ENCODE measurements around the gene SBF1. TPM values are rescaled to one million over a fixed set of nuclear protein-coding genes. Genes with fewer than 3 reads are reported as not detected.
"Not testable (repeated sequence)": the region's sequence is repeated elsewhere in the genome, so short reads cannot be mapped to it uniquely, and the experiment has no call there.

The SBF1 gene
- total and polyA plus RNA-seq, 5 donors = 39.2 to 54.8 (median 53.4) TPM

GRCh38 chr22:50398831-50399648 is 75.8 kb downstream of the SBF1 start:
- ATAC-seq (no peak), DNase-seq (no peak)
- Histone ChIP-seq H3K9me3 (ENCODE audit: control insufficient read depth, low read length) (no peaks in the 10 kb centered on the region), H3K4me3 (ENCODE audit: low read length) (no peak overlapping the region), H3K27ac (ENCODE audit: low read length) (no peak overlapping the region), H3K4me1 (ENCODE audit: control insufficient read depth, insufficient read depth, low read length) (peaks cover 5% of the 10 kb centered on the region), H3K27me3 (ENCODE audit: control insufficient read depth, insufficient read depth) (no peaks in the 10 kb centered on the region)
- intact Hi-C loops (cut with DNase I) = no loop called here
- WGBS = 83% methylated on average over 15 of the region's 15 CpGs

GRCh38 chr22:50397371-50398060 is 77.3 kb downstream of the SBF1 start:
- DNase-seq; H3K4me3 ChIP-seq (ENCODE audit: low read length); H3K9me3 ChIP-seq (ENCODE audit: control insufficient read depth, low read length); H3K27ac ChIP-seq (ENCODE audit: low read length); H3K4me1 ChIP-seq (ENCODE audit: control insufficient read depth, insufficient read depth, low read length); H3K27me3 ChIP-seq (ENCODE audit: control insufficient read depth, insufficient read depth); ATAC-seq; intact Hi-C loops (cut with DNase I): not testable (repeated sequence)
- 82% methylated on average over 4 of the region's 4 CpGs for WGBS

- no peak overlapping the region for H3K4me3 ChIP-seq (ENCODE audit: low read length)
- no peak for ATAC-seq
- WGBS = 58% methylated on average over 6 of the region's 6 CpGs
- H3K27me3 ChIP-seq (ENCODE audit: control insufficient read depth, insufficient read depth) = no peaks in the 10 kb centered on the region
- DNase-seq = no peak
- intact Hi-C loops (cut with DNase I) = no loop called here
- no peaks in the 10 kb centered on the region for H3K9me3 ChIP-seq (ENCODE audit: control insufficient read depth, low read length)
- peaks cover 5% of the 10 kb centered on the region for H3K4me1 ChIP-seq (ENCODE audit: control insufficient read depth, insufficient read depth, low read length)
- H3K27ac ChIP-seq (ENCODE audit: low read length) = no peak overlapping the region
These were observed 78.0 kb downstream of the SBF1 start for GRCh38 chr22:50396751-50397370.

Other genes with a start within 250 kb of the SBF1 start
- gene TUBGCP6, start 230.0 kb downstream of the SBF1 start, total RNA-seq = 10 to 100 TPM; 20.6 to 22.8 (median 22.6) TPM
- gene TUBGCP6, start 230.0 kb downstream of the SBF1 start, polyA plus RNA-seq = 20.4 TPM
- gene HDAC10, start 223.8 kb downstream of the SBF1 start, total RNA-seq = 10 to 100 TPM in 2 of 4 donors, 1 to 10 TPM in 2; 8.7 to 13.5 (median 11.6) TPM
- gene HDAC10, start 223.8 kb downstream of the SBF1 start, polyA plus RNA-seq = 11.6 TPM
- gene MAPK12, start 213.4 kb downstream of the SBF1 start, total RNA-seq = 10 to 100 TPM; 10.5 to 14.8 (median 11.2) TPM
- 15.2 TPM for gene MAPK12, start 213.4 kb downstream of the SBF1 start, polyA plus RNA-seq
- 1 to 10 TPM; 6.4 to 7.9 (median 7.4) TPM for gene MAPK11, start 204.7 kb downstream of the SBF1 start, total RNA-seq
- 8.8 TPM for gene MAPK11, start 204.7 kb downstream of the SBF1 start, polyA plus RNA-seq
- 100 to 1,000 TPM in 1 of 4 donors, 10 to 100 TPM in 3; 80.7 to 110 (median 90.6) TPM for gene PLXNB2, start 167.4 kb downstream of the SBF1 start, total RNA-seq
- gene PLXNB2, start 167.4 kb downstream of the SBF1 start, polyA plus RNA-seq = 60.0 TPM
- 1 to 10 TPM; 2.0 to 3.1 (median 2.5) TPM for gene DENND6B, start 148.0 kb downstream of the SBF1 start, total RNA-seq
- gene DENND6B, start 148.0 kb downstream of the SBF1 start, polyA plus RNA-seq = 2.4 TPM
- gene PPP6R2, start 131.7 kb downstream of the SBF1 start, total RNA-seq = 10 to 100 TPM; 40.1 to 50.2 (median 44.6) TPM
- 36.2 TPM for gene PPP6R2, start 131.7 kb downstream of the SBF1 start, polyA plus RNA-seq
- gene ADM2, start 6.5 kb upstream of the SBF1 start, total RNA-seq = under 1 TPM in 2 of 4 donors, not detected in 2; 0.11 to 0.32 TPM
- 0.05 TPM for gene ADM2, start 6.5 kb upstream of the SBF1 start, polyA plus RNA-seq
- gene MIOX, start 11.8 kb upstream of the SBF1 start, total RNA-seq = not detected
- not detected for gene MIOX, start 11.8 kb upstream of the SBF1 start, polyA plus RNA-seq
- gene LMF2, start 32.7 kb upstream of the SBF1 start, total RNA-seq = 10 to 100 TPM; 32.2 to 33.7 (median 33.3) TPM
- gene LMF2, start 32.7 kb upstream of the SBF1 start, polyA plus RNA-seq = 29.0 TPM
- gene NCAPH2, start 33.2 kb upstream of the SBF1 start, total RNA-seq = 10 to 100 TPM; 23.3 to 35.0 (median 28.6) TPM
- gene NCAPH2, start 33.2 kb upstream of the SBF1 start, polyA plus RNA-seq = 29.1 TPM
- 1 to 10 TPM in 2 of 4 donors, not detected in 2; 1.4 to 2.2 TPM for gene SCO2, start 50.6 kb upstream of the SBF1 start, total RNA-seq
- gene SCO2, start 50.6 kb upstream of the SBF1 start, polyA plus RNA-seq = not detected
- 10 to 100 TPM; 14.6 to 35.5 (median 19.3) TPM for gene TYMP, start 55.0 kb upstream of the SBF1 start, total RNA-seq
- 18.5 TPM for gene TYMP, start 55.0 kb upstream of the SBF1 start, polyA plus RNA-seq
- gene KLHDC7B, start 70.9 kb upstream of the SBF1 start, total RNA-seq = under 1 TPM in 3 of 4 donors, not detected in 1; 0.08 to 0.14 (median 0.09) TPM
- not detected for gene KLHDC7B, start 70.9 kb upstream of the SBF1 start, polyA plus RNA-seq
- not detected for gene SYCE3, start 87.9 kb upstream of the SBF1 start, total RNA-seq
- gene SYCE3, start 87.9 kb upstream of the SBF1 start, polyA plus RNA-seq = not detected
- 100 to 1,000 TPM; 236 to 290 (median 263) TPM for gene CPT1B, start 103.4 kb upstream of the SBF1 start, total RNA-seq
- 217 TPM for gene CPT1B, start 103.4 kb upstream of the SBF1 start, polyA plus RNA-seq
- gene CHKB, start 107.8 kb upstream of the SBF1 start, total RNA-seq = 10 to 100 TPM; 33.9 to 63.4 (median 42.7) TPM
- 44.5 TPM for gene CHKB, start 107.8 kb upstream of the SBF1 start, polyA plus RNA-seq
- gene MAPK8IP2, start 125.8 kb upstream of the SBF1 start, total RNA-seq = under 1 TPM; 0.28 to 0.47 (median 0.38) TPM
- 0.57 TPM for gene MAPK8IP2, start 125.8 kb upstream of the SBF1 start, polyA plus RNA-seq
- 10 to 100 TPM; 30.3 to 37.0 (median 32.2) TPM for gene ARSA, start 153.1 kb upstream of the SBF1 start, total RNA-seq
- 35.6 TPM for gene ARSA, start 153.1 kb upstream of the SBF1 start, polyA plus RNA-seq
- 10 to 100 TPM; 18.7 to 28.9 (median 27.0) TPM for gene SHANK3, start 197.8 kb upstream of the SBF1 start, total RNA-seq
- 20.1 TPM for gene SHANK3, start 197.8 kb upstream of the SBF1 start, polyA plus RNA-seq

All from right cardiac atrium (tissue), 5 donors.